T-helper 17 cell (primary cell): ENCODE data around the gene S100Z. TPM values are rescaled to one million over a fixed set of nuclear protein-coding genes. Genes with fewer than 3 reads are reported as not detected.
"Not testable (repeated sequence)": the region's sequence is repeated elsewhere in the genome, so short reads cannot be mapped to it uniquely, and the experiment has no call there.

Experiments used
- ATAC-seq: fragments of 150-1000 bp; cut with Tn5 transposase; 2 replicates; pipeline ENCODE4 v1.10.0; 2021; ENCODE audit warnings: mild to moderate bottlenecking, moderate library complexity
- DNase-seq, 3 donors: peaks; one replicate each; pipeline versions ENCODE4 v3.0.0 to v3.0.0-alpha.2; 2020 to 2021
- H3K9me3 ChIP-seq: one replicate; pipeline ENCODE4 v1.7.0; 2013; ENCODE audit warnings: low read length, mild to moderate bottlenecking; ENCODE audit not compliant: control insufficient read depth, poor library complexity, severe bottlenecking
- H3K27ac Mint-ChIP-seq: one replicate; pipeline ENCODE4 v1.8.0; 2022; ENCODE audit warnings: mild to moderate bottlenecking, moderate library complexity, mixed read lengths
- H3K27me3 Mint-ChIP-seq: one replicate; pipeline ENCODE4 v1.8.0; 2022; ENCODE audit warnings: mixed read lengths
- H3K36me3 Mint-ChIP-seq: one replicate; pipeline ENCODE4 v1.8.0; 2022; ENCODE audit warnings: low read depth, mixed read lengths
- H3K4me1 Mint-ChIP-seq: one replicate; pipeline ENCODE4 v1.8.0; 2022; ENCODE audit warnings: mild to moderate bottlenecking, mixed read lengths
- H3K4me3 Mint-ChIP-seq: one replicate; pipeline ENCODE4 v1.8.0; 2022; ENCODE audit warnings: mild to moderate bottlenecking, moderate library complexity, mixed read lengths
- total RNA-seq, 4 donors: library from RNA in 2 of 4; stranded (reverse) in 2 of 4; gene quantifications; one replicate each; pipeline ENCODE4 v1.2.3 and lab custom pipeline; 2022 to 2026

S100Z gene
- total RNA-seq, 2 donors from 2014 or later = 1.2 to 1.5 TPM

- Mint-ChIP-seq H3K4me1 (peaks cover 4% of the 10 kb centered on the region), H3K36me3 (peaks cover 2% of the 10 kb centered on the region), H3K27ac (no peak overlapping the region), H3K4me3 (no peak overlapping the region), H3K27me3 (no peaks in the 10 kb centered on the region)
- H3K9me3 ChIP-seq = no peaks in the 10 kb centered on the region
- DNase-seq (peak; percentile 18 to 52 (median 29)), ATAC-seq (peak; percentile 89)
Observed at GRCh38 chr5:76867827-76868693, 18.2 kb downstream of the S100Z start.

GRCh38 chr5:76870046-76870445 is 20.2 kb downstream of the S100Z start:
- H3K9me3 ChIP-seq = no peaks in the 10 kb centered on the region
- H3K4me1 Mint-ChIP-seq = peaks cover 8% of the 10 kb centered on the region
- H3K27me3 Mint-ChIP-seq = no peaks in the 10 kb centered on the region
- ATAC-seq (no peak), DNase-seq (no peak)
- peaks cover 2% of the 10 kb centered on the region for H3K36me3 Mint-ChIP-seq
- no peak overlapping the region for H3K27ac Mint-ChIP-seq
- H3K4me3 Mint-ChIP-seq = no peak overlapping the region

GRCh38 chr5:76874088-76874581 is 24.3 kb downstream of the S100Z start:
- Mint-ChIP-seq H3K4me1 (peaks cover 6% of the 10 kb centered on the region), H3K36me3 (peaks cover under 1% of the 10 kb centered on the region), H3K27ac (no peak overlapping the region), H3K4me3 (no peak overlapping the region), H3K27me3 (no peaks in the 10 kb centered on the region)
- no peaks in the 10 kb centered on the region for H3K9me3 ChIP-seq
- ATAC-seq = no peak
- no peak for DNase-seq

GRCh38 chr5:76888733-76889300 is 39.0 kb downstream of the S100Z start:
- Mint-ChIP-seq H3K36me3 (peaks cover 2% of the 10 kb centered on the region), H3K4me3 (no peak overlapping the region), H3K27ac (peak overlapping the region; percentile 27)

GRCh38 chr5:76893294-76893693 is 43.5 kb downstream of the S100Z start:
- DNase-seq (no peak), ATAC-seq (no peak)
- peaks cover 2% of the 10 kb centered on the region for H3K36me3 Mint-ChIP-seq
- no peaks in the 10 kb centered on the region for H3K9me3 ChIP-seq
- H3K27me3 Mint-ChIP-seq = peaks cover 4% of the 10 kb centered on the region
- H3K27ac Mint-ChIP-seq = no peak overlapping the region
- H3K4me3 Mint-ChIP-seq = no peak overlapping the region
- H3K4me1 Mint-ChIP-seq = no peaks in the 10 kb centered on the region

More at GRCh38 chr5:76888733-76889300, 39.0 kb downstream of the S100Z start:
- ATAC-seq = no peak
- no peak for DNase-seq
- Mint-ChIP-seq H3K4me1 (no peaks in the 10 kb centered on the region), H3K27me3 (peaks cover 12% of the 10 kb centered on the region)
- no peaks in the 10 kb centered on the region for H3K9me3 ChIP-seq

GRCh38 chr5:76896196-76896595 is 46.4 kb downstream of the S100Z start:
- H3K27ac Mint-ChIP-seq = no peak overlapping the region

GRCh38 chr5:76901522-76901921 is 51.7 kb downstream of the S100Z start:
- ATAC-seq (no peak), DNase-seq (no peak)
- Mint-ChIP-seq H3K27ac (no peak overlapping the region), H3K27me3 (no peaks in the 10 kb centered on the region), H3K36me3 (peaks cover 4% of the 10 kb centered on the region), H3K4me1 (no peaks in the 10 kb centered on the region), H3K4me3 (no peak overlapping the region)
- H3K9me3 ChIP-seq = no peaks in the 10 kb centered on the region

More at GRCh38 chr5:76896196-76896595, 46.4 kb downstream of the S100Z start:
- Mint-ChIP-seq H3K27me3 (no peaks in the 10 kb centered on the region), H3K4me1 (no peaks in the 10 kb centered on the region), H3K36me3 (peaks cover 4% of the 10 kb centered on the region), H3K4me3 (no peak overlapping the region)
- no peak for ATAC-seq
- DNase-seq = no peak
- H3K9me3 ChIP-seq = no peaks in the 10 kb centered on the region

GRCh38 chr5:76908166-76908565 is 58.4 kb downstream of the S100Z start:
- Mint-ChIP-seq H3K27me3 (peaks cover 5% of the 10 kb centered on the region), H3K27ac (no peak overlapping the region), H3K4me3 (no peak overlapping the region), H3K4me1 (no peaks in the 10 kb centered on the region), H3K36me3 (no peaks in the 10 kb centered on the region)
- ATAC-seq (no peak), DNase-seq (no peak)
- H3K9me3 ChIP-seq = no peaks in the 10 kb centered on the region

- H3K36me3 Mint-ChIP-seq, DNase-seq, H3K4me1 Mint-ChIP-seq, H3K27me3 Mint-ChIP-seq, H3K27ac Mint-ChIP-seq, ATAC-seq, H3K4me3 Mint-ChIP-seq, H3K9me3 ChIP-seq: not testable (repeated sequence)
Observed at GRCh38 chr5:76910344-76910933, 60.6 kb downstream of the S100Z start.

- ATAC-seq, H3K36me3 Mint-ChIP-seq, H3K4me3 Mint-ChIP-seq, H3K4me1 Mint-ChIP-seq, H3K9me3 ChIP-seq, H3K27ac Mint-ChIP-seq, H3K27me3 Mint-ChIP-seq, DNase-seq: not testable (repeated sequence)
Observed at GRCh38 chr5:76914671-76915070, 64.9 kb downstream of the S100Z start.

GRCh38 chr5:76918539-76918938 is 68.7 kb downstream of the S100Z start:
- H3K4me1 Mint-ChIP-seq = peaks cover 2% of the 10 kb centered on the region
- H3K27me3 Mint-ChIP-seq = peaks cover 6% of the 10 kb centered on the region
- H3K27ac Mint-ChIP-seq = no peak overlapping the region
- no peak for ATAC-seq
- DNase-seq = no peak
- H3K9me3 ChIP-seq = no peaks in the 10 kb centered on the region
- H3K4me3 Mint-ChIP-seq = no peak overlapping the region
- H3K36me3 Mint-ChIP-seq = no peaks in the 10 kb centered on the region

- H3K27me3 Mint-ChIP-seq = peaks cover 6% of the 10 kb centered on the region
- H3K36me3 Mint-ChIP-seq = no peaks in the 10 kb centered on the region
- peaks cover 2% of the 10 kb centered on the region for H3K4me1 Mint-ChIP-seq
- no peak for ATAC-seq
- DNase-seq = no peak
- no peak overlapping the region for H3K4me3 Mint-ChIP-seq
- no peaks in the 10 kb centered on the region for H3K9me3 ChIP-seq
- H3K27ac Mint-ChIP-seq = no peak overlapping the region
Observed at GRCh38 chr5:76920491-76920890, 70.7 kb downstream of the S100Z start.

GRCh38 chr5:76926329-76927105 is 76.7 kb downstream of the S100Z start:
- Mint-ChIP-seq H3K4me3 (no peak overlapping the region), H3K27ac (no peak overlapping the region), H3K4me1 (peaks cover 2% of the 10 kb centered on the region), H3K27me3 (peaks cover 40% of the 10 kb centered on the region), H3K36me3 (no peaks in the 10 kb centered on the region)
- ATAC-seq = no peak
- DNase-seq = no peak
- no peaks in the 10 kb centered on the region for H3K9me3 ChIP-seq
